HFFc6 (cell line): Measurements from ENCODE around the gene VPS13A. TPM values are rescaled to one million over a fixed set of nuclear protein-coding genes. Genes with fewer than 3 reads are reported as not detected.

Experiments used
- DNase-seq: peaks from one replicate; pipeline ENCODE4 v3.0.0-alpha.2; 2018
- H3K27ac Mint-ChIP-seq: 2 replicates; pipeline ENCODE4 v1.8.0; 2020; ENCODE audit warnings: mild to moderate bottlenecking, mixed read lengths
- H3K27me3 Mint-ChIP-seq: 2 replicates; pipeline ENCODE4 v1.8.0; 2021; ENCODE audit warnings: mild to moderate bottlenecking, moderate library complexity, mixed read lengths; ENCODE audit not compliant: insufficient read depth
- H3K36me3 Mint-ChIP-seq: 2 replicates; pipeline ENCODE4 v1.8.0; 2021; ENCODE audit warnings: low read depth, mixed read lengths
- H3K4me1 Mint-ChIP-seq: 2 replicates; pipeline ENCODE4 v1.8.0; 2020; ENCODE audit warnings: low read depth, mixed read lengths
- H3K4me3 Mint-ChIP-seq: 2 replicates; pipeline ENCODE4 v1.8.0; 2020; ENCODE audit warnings: mild to moderate bottlenecking, moderate library complexity, mixed read lengths
- H3K9me3 Mint-ChIP-seq: 2 replicates; pipeline ENCODE4 v1.8.0; 2020; ENCODE audit warnings: mild to moderate bottlenecking, mixed read lengths
- total RNA-seq, 6 experiments: library from RNA; stranded (reverse); fragmentation: NEBNext Ultra II Directional; extraction: Animal tissue kit (Norgen Biotek cat#: 25700); gene quantifications; 2 replicates in 1 of 6; 3 replicates in 5 of 6; pipeline ENCODE4 v1.2.3, GENCODE V29; 2021
- TF ChIP-seq, protein P1 (sequence below): fragments of 200-600 bp; sonication (generic); IDR thresholded peaks from 2 replicates; pipeline ENCODE4 v1.5.0; 2021; ENCODE audit warnings: antibody characterized with exemption, mild to moderate bottlenecking

The VPS13A gene
- total RNA-seq, 6 experiments from 2014 or later: 10.6 to 13.9 (median 13.2) TPM

DNA sequence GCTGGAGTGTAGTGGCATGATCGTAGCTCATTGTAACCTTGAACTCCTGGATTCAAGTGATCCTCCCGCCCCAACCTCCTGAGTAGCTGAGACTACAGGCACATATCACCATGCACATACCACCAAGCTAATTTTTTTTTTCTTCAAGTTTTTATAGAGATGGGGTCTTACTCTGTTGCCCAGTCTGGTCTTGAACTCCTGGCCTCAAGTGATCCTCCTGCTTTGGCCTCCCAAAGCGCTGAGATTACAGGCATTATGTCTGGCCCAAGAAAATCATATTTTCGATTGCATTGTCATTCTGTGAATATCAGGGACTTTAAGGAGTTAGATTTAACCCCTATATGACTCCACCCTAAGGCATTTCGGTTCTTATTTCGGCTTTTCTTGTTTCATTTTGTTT lies 116.6 kb downstream of the VPS13A start:
- TF ChIP-seq, protein P1, sequence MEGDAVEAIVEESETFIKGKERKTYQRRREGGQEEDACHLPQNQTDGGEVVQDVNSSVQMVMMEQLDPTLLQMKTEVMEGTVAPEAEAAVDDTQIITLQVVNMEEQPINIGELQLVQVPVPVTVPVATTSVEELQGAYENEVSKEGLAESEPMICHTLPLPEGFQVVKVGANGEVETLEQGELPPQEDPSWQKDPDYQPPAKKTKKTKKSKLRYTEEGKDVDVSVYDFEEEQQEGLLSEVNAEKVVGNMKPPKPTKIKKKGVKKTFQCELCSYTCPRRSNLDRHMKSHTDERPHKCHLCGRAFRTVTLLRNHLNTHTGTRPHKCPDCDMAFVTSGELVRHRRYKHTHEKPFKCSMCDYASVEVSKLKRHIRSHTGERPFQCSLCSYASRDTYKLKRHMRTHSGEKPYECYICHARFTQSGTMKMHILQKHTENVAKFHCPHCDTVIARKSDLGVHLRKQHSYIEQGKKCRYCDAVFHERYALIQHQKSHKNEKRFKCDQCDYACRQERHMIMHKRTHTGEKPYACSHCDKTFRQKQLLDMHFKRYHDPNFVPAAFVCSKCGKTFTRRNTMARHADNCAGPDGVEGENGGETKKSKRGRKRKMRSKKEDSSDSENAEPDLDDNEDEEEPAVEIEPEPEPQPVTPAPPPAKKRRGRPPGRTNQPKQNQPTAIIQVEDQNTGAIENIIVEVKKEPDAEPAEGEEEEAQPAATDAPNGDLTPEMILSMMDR: no peak

DNA sequence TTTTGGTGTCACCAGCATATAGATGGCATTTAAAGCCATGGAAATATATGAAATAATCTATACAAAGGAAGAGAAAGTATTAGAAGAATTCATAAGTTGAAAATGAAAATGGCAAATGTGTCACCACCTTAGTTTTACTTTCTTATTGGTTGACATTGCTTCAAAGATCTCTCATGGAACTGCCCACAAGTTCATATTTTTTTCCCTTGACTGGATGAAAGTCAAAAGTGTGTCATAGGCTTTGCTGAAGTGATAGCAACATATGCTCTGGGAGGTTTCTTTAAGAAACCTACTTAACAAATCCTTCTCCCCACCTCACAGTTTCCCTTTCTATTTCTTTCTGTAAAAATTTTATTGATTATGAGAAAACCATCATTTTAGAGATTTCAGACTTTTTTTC lies 127.2 kb downstream of the VPS13A start:
- TF ChIP-seq, protein P1: no peak
- no peak for DNase-seq
- no peak overlapping the region for H3K27ac Mint-ChIP-seq

More for the DNA sequence above, 116.6 kb downstream of the VPS13A start:
- no peaks in the 10 kb centered on the region; the same call in 1 of the 2 replicates for H3K9me3 Mint-ChIP-seq
- H3K4me3 Mint-ChIP-seq: no peak overlapping the region
- H3K36me3 Mint-ChIP-seq: peaks cover 4% of the 10 kb centered on the region
- H3K27ac Mint-ChIP-seq: no peak overlapping the region
- DNase-seq: no peak
- H3K27me3 Mint-ChIP-seq: peaks cover 1% of the 10 kb centered on the region; the same call in 1 of the 2 replicates
- peaks cover 25% of the 10 kb centered on the region for H3K4me1 Mint-ChIP-seq

DNA sequence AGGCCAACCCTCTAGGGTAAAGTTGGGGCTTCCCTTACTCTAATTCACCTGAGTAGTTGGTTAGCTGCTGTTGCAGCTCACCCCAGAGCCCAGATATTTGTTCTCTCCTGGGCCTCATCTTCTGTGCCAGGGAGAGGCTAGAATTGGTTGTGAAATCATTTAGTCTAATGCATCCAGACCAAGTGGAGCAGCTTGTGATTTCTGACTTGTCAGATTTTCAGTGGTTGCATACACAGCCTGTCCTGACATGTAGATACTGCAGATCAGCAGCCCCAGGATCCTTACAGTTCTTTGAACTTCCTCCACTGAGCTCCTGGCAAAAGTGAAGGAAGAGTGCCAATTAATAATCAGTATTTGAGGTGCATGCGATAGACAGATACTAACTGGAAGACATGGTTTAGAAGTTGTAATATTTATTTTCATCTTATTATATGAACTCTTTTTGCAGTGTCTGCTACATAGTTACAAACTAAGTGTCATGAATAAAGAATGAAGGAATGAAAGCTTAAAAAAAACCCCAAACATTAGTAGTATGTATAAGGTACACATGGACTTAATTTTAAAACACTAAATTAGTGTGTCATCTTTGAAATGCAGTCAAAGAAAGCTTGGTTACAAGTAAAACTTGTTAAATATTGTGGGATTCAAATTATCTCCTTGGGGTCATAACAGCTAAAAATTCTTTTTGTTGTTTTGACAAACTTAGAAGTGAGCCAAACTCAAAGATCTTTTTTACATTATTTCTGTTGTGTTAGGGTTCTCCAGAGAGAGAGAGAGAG lies 128.5 kb downstream of the VPS13A start:
- Mint-ChIP-seq H3K4me3 (peak overlapping the region; percentile 11; the same call in 1 of the 2 replicates), H3K27ac (peak overlapping the region; percentile 72), H3K9me3 (no peaks in the 10 kb centered on the region), H3K4me1 (peaks cover 29% of the 10 kb centered on the region), H3K27me3 (no peaks in the 10 kb centered on the region), H3K36me3 (no peaks in the 10 kb centered on the region; the same call in 1 of the 2 replicates)
- TF ChIP-seq, protein P1: no peak
- peak; percentile 24 for DNase-seq

More for the DNA sequence above, 127.2 kb downstream of the VPS13A start:
- Mint-ChIP-seq H3K36me3 (peaks cover 2% of the 10 kb centered on the region), H3K27me3 (no peaks in the 10 kb centered on the region; the same call in 1 of the 2 replicates), H3K4me3 (no peak overlapping the region), H3K9me3 (no peaks in the 10 kb centered on the region), H3K4me1 (peaks cover 29% of the 10 kb centered on the region)

DNA sequence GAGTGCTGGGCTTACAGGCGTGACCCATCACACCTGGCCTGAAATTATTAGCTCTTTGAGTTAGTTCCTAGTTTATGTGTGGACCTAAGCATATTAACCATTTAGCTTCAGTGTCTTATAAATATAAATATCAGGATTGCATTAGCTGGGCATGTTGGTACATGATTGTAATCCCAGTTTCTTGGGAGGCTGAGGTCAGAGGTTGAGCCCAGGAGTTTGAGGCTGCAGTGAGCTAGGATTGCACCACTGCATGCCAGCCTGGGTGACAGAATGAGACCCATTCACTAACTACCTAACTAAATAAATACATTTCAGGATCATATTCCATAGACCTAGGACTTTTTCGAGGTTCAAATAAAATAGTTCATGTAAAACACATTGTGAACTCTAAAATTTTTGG lies 129.8 kb downstream of the VPS13A start:
- Mint-ChIP-seq H3K4me1 (peaks cover 29% of the 10 kb centered on the region), H3K4me3 (no peak overlapping the region), H3K36me3 (no peaks in the 10 kb centered on the region; the same call in 1 of the 2 replicates), H3K27ac (no peak overlapping the region), H3K27me3 (no peaks in the 10 kb centered on the region), H3K9me3 (no peaks in the 10 kb centered on the region)
- TF ChIP-seq, protein P1: no peak
- DNase-seq: no peak

DNA sequence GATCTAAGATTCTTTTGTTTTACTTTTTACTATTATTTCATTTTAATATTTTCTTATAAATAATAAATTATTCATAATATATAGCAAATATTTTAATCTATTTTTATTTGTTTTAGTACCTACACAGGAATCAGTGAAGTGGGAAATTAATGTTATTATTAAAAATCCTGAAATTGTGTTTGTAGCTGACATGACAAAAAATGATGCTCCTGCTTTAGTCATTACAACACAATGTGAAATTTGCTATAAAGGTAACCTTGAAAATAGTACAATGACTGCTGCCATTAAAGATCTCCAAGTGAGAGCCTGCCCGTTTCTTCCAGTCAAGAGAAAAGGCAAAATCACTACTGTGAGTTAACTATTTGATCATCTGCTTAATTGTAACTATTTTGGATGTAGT lies 138.7 kb downstream of the VPS13A start:
- Mint-ChIP-seq H3K27me3 (no peaks in the 10 kb centered on the region), H3K27ac (no peak overlapping the region), H3K4me1 (peaks cover 6% of the 10 kb centered on the region), H3K36me3 (0 out of 2 replicates have a peak, but pooled peaks cover 4% of the 10 kb centered on the region), H3K9me3 (no peaks in the 10 kb centered on the region), H3K4me3 (no peak overlapping the region)
- no peak for DNase-seq
- TF ChIP-seq, protein P1: no peak
